ENCODE measurements around the gene OPCML. TPM values are rescaled to one million over a fixed set of nuclear protein-coding genes. Genes with fewer than 3 reads are reported as not detected.

The OPCML gene
- polyA plus RNA-seq, 3 donors, result not detected

GRCh38 chr11:132895340-132895739 is 637.0 kb downstream of the OPCML start:
- H3K27ac Mint-ChIP-seq, result peak overlapping the region in 1 of 7 donors; percentile 7

GRCh38 chr11:132894606-132895005 is 637.7 kb downstream of the OPCML start:
- Histone ChIP-seq H3K9me3 (replicated peaks in 1 of 2; ENCODE audit: control insufficient read depth in 1 of 2, insufficient read depth in 1 of 2, low read length in 2 of 2) (no peaks in the 10 kb centered on the region), H3K4me3 (replicated peaks in 1 of 3; ENCODE audit: low read depth in 2 of 3, low read length in 3 of 3) (no peak overlapping the region), H2AFZ (ENCODE audit: insufficient read depth, low read depth, low read length, poor library complexity, severe bottlenecking) (no peak overlapping the region), H3K36me3 (replicated peaks in 1 of 2; ENCODE audit: control insufficient read depth in 1 of 2, insufficient read depth in 2 of 2, low read length in 2 of 2) (no peaks in the 10 kb centered on the region), H3K27ac (ENCODE audit: low read depth in 1 of 2, low read length in 2 of 2) (no peak overlapping the region), H3K4me2 (replicated peaks; ENCODE audit: extremely low read depth, low read length, poor library complexity, severe bottlenecking) (no peak overlapping the region), H3K9ac (ENCODE audit: insufficient read depth, low read length, poor library complexity, severe bottlenecking) (no peak overlapping the region), H3K27me3 (ENCODE audit: control insufficient read depth in 2 of 2, insufficient read depth in 2 of 2, low read length in 2 of 2) (no peaks in the 10 kb centered on the region), H4K20me1 (ENCODE audit: insufficient read depth, low read length) (no peaks in the 10 kb centered on the region), H3K79me2 (ENCODE audit: insufficient read depth, low read length) (no peaks in the 10 kb centered on the region), H3K4me1 (ENCODE audit: control insufficient read depth in 1 of 2, insufficient read depth in 2 of 2, low read length in 2 of 2) (no peaks in the 10 kb centered on the region)
- peaks cover 0 to 10% (median 5%) of the 10 kb centered on the region in 7 donors for H3K9me3 Mint-ChIP-seq
- H3K4me1 Mint-ChIP-seq, result no peaks in the 10 kb centered on the region
- H3K4me3 Mint-ChIP-seq, result no peak overlapping the region
- H3K27ac Mint-ChIP-seq, result no peak overlapping the region
- no peak for TF ChIP-seq CTCF (IDR thresholded peaks at IDR 0.05)
- 82% methylated on average over 1 of the region's 1 CpG for WGBS (ENCODE audit: insufficient coverage)
- H3K36me3 Mint-ChIP-seq, result no peaks in the 10 kb centered on the region
- intact Hi-C loops (cut with micrococcal nuclease), result no loop called here
- DNase-seq, result no peak
- peaks cover 0 to 1% (median 1%) of the 10 kb centered on the region in 3 donors for H3K27me3 Mint-ChIP-seq (ENCODE audit: low read depth in 3 of 3)

More at GRCh38 chr11:132895340-132895739, 637.0 kb downstream of the OPCML start:
- Histone ChIP-seq H3K79me2 (ENCODE audit: insufficient read depth, low read length) (no peaks in the 10 kb centered on the region), H3K27me3 (ENCODE audit: control insufficient read depth in 2 of 2, insufficient read depth in 2 of 2, low read length in 2 of 2) (no peaks in the 10 kb centered on the region), H2AFZ (ENCODE audit: insufficient read depth, low read depth, low read length, poor library complexity, severe bottlenecking) (no peak overlapping the region), H3K4me3 (replicated peaks in 1 of 3; ENCODE audit: low read depth in 2 of 3, low read length in 3 of 3) (no peak overlapping the region), H3K4me1 (ENCODE audit: control insufficient read depth in 1 of 2, insufficient read depth in 2 of 2, low read length in 2 of 2) (no peaks in the 10 kb centered on the region), H4K20me1 (ENCODE audit: insufficient read depth, low read length) (no peaks in the 10 kb centered on the region), H3K9ac (ENCODE audit: insufficient read depth, low read length, poor library complexity, severe bottlenecking) (no peak overlapping the region), H3K27ac (ENCODE audit: low read depth in 1 of 2, low read length in 2 of 2) (no peak overlapping the region), H3K9me3 (replicated peaks in 1 of 2; ENCODE audit: control insufficient read depth in 1 of 2, insufficient read depth in 1 of 2, low read length in 2 of 2) (no peaks in the 10 kb centered on the region), H3K36me3 (replicated peaks in 1 of 2; ENCODE audit: control insufficient read depth in 1 of 2, insufficient read depth in 2 of 2, low read length in 2 of 2) (no peaks in the 10 kb centered on the region), H3K4me2 (replicated peaks; ENCODE audit: extremely low read depth, low read length, poor library complexity, severe bottlenecking) (no peak overlapping the region)
- intact Hi-C loops (cut with micrococcal nuclease), result no loop called here
- Mint-ChIP-seq H3K36me3 (no peaks in the 10 kb centered on the region), H3K4me3 (no peak overlapping the region), H3K9me3 (peaks cover 0 to 10% (median 5%) of the 10 kb centered on the region in 7 donors), H3K4me1 (no peaks in the 10 kb centered on the region), H3K27me3 (ENCODE audit: low read depth in 3 of 3) (peaks cover 0 to 1% (median 1%) of the 10 kb centered on the region in 3 donors)
- WGBS (ENCODE audit: insufficient coverage), result 95% methylated on average over 3 of the region's 3 CpGs
- no peak for TF ChIP-seq CTCF (IDR thresholded peaks at IDR 0.05)
- DNase-seq, result no peak
